Activated T-helper 1 cell treated with anti-CD3 and anti-CD28 coated beads, Interleukin-12 subunit alpha, Interleukin-12 subunit beta, Interleukin-2, Interleukin-4 antibody, amounts not matched to agents 30 ng/mL and 10 ng/mL and 1 ng/mL, durations not matched to agents 14 hours and 24 hours and 36 hours (primary cell): ENCODE measurements around the gene OGG1. TPM values are rescaled to one million over a fixed set of nuclear protein-coding genes. Genes with fewer than 3 reads are reported as not detected.
"Not testable (repeated sequence)": the region's sequence is repeated elsewhere in the genome, so short reads cannot be mapped to it uniquely, and the experiment has no call there.

Experiments used
- DNase-seq: peaks from one replicate; pipeline ENCODE4 v3.0.0; 2021; ENCODE audit warnings: low spot score
- H3K27ac Mint-ChIP-seq: one replicate; pipeline ENCODE4 v1.8.0; 2021; ENCODE audit warnings: mild to moderate bottlenecking, mixed read lengths
- H3K27me3 Mint-ChIP-seq: one replicate; pipeline ENCODE4 v1.8.0; 2022; ENCODE audit warnings: mild to moderate bottlenecking, moderate library complexity, mixed read lengths; ENCODE audit not compliant: insufficient read depth
- H3K36me3 Mint-ChIP-seq: one replicate; pipeline ENCODE4 v1.8.0; 2021; ENCODE audit warnings: low read depth, mixed read lengths
- H3K4me1 Mint-ChIP-seq: one replicate; pipeline ENCODE4 v1.8.0; 2021; ENCODE audit warnings: low read depth, mixed read lengths
- H3K4me3 Mint-ChIP-seq: one replicate; pipeline ENCODE4 v1.8.0; 2021; ENCODE audit warnings: mild to moderate bottlenecking, moderate library complexity, mixed read lengths
- H3K9me3 Mint-ChIP-seq: one replicate; pipeline ENCODE4 v1.8.0; 2021; ENCODE audit warnings: mixed read lengths
- intact Hi-C: fragments of 100-400 bp; cut with micrococcal nuclease; formaldehyde crosslinking; loops from one replicate; pipeline ENCODE4 v1.15.1; 2024
- total RNA-seq: library from RNA; stranded (reverse); gene quantifications from 2 replicates; pipeline ENCODE4 v1.2.3, GENCODE V29; 2022

Gene OGG1
- total RNA-seq, 1 donor from 2014 or later: 40.2 TPM

- H3K4me1 Mint-ChIP-seq: peaks cover 42% of the 10 kb centered on the region
- peak overlapping the region; percentile 46 for H3K27ac Mint-ChIP-seq
- H3K9me3 Mint-ChIP-seq: no peaks in the 10 kb centered on the region
- peaks cover 47% of the 10 kb centered on the region for H3K36me3 Mint-ChIP-seq
- DNase-seq: no peak
- H3K27me3 Mint-ChIP-seq: no peaks in the 10 kb centered on the region
- intact Hi-C loops: loop anchor here (5.0 kb wide), 1 partner anchor 233 kb away; the partner anchor contains the start of gene EMC3
- H3K4me3 Mint-ChIP-seq: peak overlapping the region; percentile 37
These were observed 4.9 kb downstream of the OGG1 start for GRCh38 chr3:9754678-9755077.

GRCh38 chr3:9757427-9757826 lies 7.7 kb downstream of the OGG1 start:
- H3K4me1 Mint-ChIP-seq: peaks cover 17% of the 10 kb centered on the region
- DNase-seq: no peak
- peaks cover 59% of the 10 kb centered on the region for H3K36me3 Mint-ChIP-seq
- H3K27ac Mint-ChIP-seq: no peak overlapping the region
- H3K9me3 Mint-ChIP-seq: no peaks in the 10 kb centered on the region
- intact Hi-C loops: no loop called here
- H3K4me3 Mint-ChIP-seq: no peak overlapping the region
- no peaks in the 10 kb centered on the region for H3K27me3 Mint-ChIP-seq

GRCh38 chr3:9760779-9761505 lies 11.2 kb downstream of the OGG1 start:
- H3K27ac Mint-ChIP-seq: no peak overlapping the region
- no peaks in the 10 kb centered on the region for H3K4me1 Mint-ChIP-seq
- no peaks in the 10 kb centered on the region for H3K9me3 Mint-ChIP-seq
- intact Hi-C loops: no loop called here
- peaks cover 54% of the 10 kb centered on the region for H3K36me3 Mint-ChIP-seq
- H3K27me3 Mint-ChIP-seq: no peaks in the 10 kb centered on the region
- no peak for DNase-seq
- no peak overlapping the region for H3K4me3 Mint-ChIP-seq

GRCh38 chr3:9761919-9762318 lies 12.2 kb downstream of the OGG1 start:
- Mint-ChIP-seq H3K36me3 (peaks cover 46% of the 10 kb centered on the region), H3K27ac (no peak overlapping the region), H3K27me3 (no peaks in the 10 kb centered on the region), H3K4me1 (peaks cover under 1% of the 10 kb centered on the region), H3K9me3 (no peaks in the 10 kb centered on the region), H3K4me3 (no peak overlapping the region)
- intact Hi-C loops: no loop called here
- no peak for DNase-seq

- peaks cover 10% of the 10 kb centered on the region for H3K4me1 Mint-ChIP-seq
- H3K27ac Mint-ChIP-seq: no peak overlapping the region
- intact Hi-C loops: no loop called here
- H3K36me3 Mint-ChIP-seq: peaks cover 42% of the 10 kb centered on the region
- no peaks in the 10 kb centered on the region for H3K27me3 Mint-ChIP-seq
- no peak overlapping the region for H3K4me3 Mint-ChIP-seq
- DNase-seq: no peak
- H3K9me3 Mint-ChIP-seq: no peaks in the 10 kb centered on the region
These were observed 13.1 kb downstream of the OGG1 start for GRCh38 chr3:9762871-9763270.

- H3K9me3 Mint-ChIP-seq: no peaks in the 10 kb centered on the region
- H3K36me3 Mint-ChIP-seq: peaks cover 25% of the 10 kb centered on the region
- H3K4me3 Mint-ChIP-seq: no peak overlapping the region
- peaks cover under 1% of the 10 kb centered on the region for H3K27me3 Mint-ChIP-seq
- intact Hi-C loops: no loop called here
- peaks cover 30% of the 10 kb centered on the region for H3K4me1 Mint-ChIP-seq
- H3K27ac Mint-ChIP-seq: no peak overlapping the region
- DNase-seq: no peak
These were observed 16.1 kb downstream of the OGG1 start for GRCh38 chr3:9765865-9766264.

GRCh38 chr3:9767418-9767817 lies 17.7 kb downstream of the OGG1 start:
- Mint-ChIP-seq H3K4me1 (peaks cover 30% of the 10 kb centered on the region), H3K36me3 (peaks cover 13% of the 10 kb centered on the region), H3K27ac (no peak overlapping the region), H3K9me3 (no peaks in the 10 kb centered on the region), H3K4me3 (peak overlapping the region; percentile 29), H3K27me3 (peaks cover 2% of the 10 kb centered on the region)
- no peak for DNase-seq
- intact Hi-C loops: no loop called here

- Mint-ChIP-seq H3K36me3 (peaks cover 15% of the 10 kb centered on the region), H3K27me3 (peaks cover 2% of the 10 kb centered on the region), H3K4me3 (peak overlapping the region; percentile 80), H3K4me1 (peaks cover 30% of the 10 kb centered on the region), H3K27ac (no peak overlapping the region), H3K9me3 (no peaks in the 10 kb centered on the region)
- intact Hi-C loops: loop anchor here (2.0 kb wide), 1 partner anchor 19 kb away; no protein-coding TSS in a partner anchor
- DNase-seq: no peak
These were observed 18.5 kb downstream of the OGG1 start for GRCh38 chr3:9768141-9768775.

- H3K27ac Mint-ChIP-seq: peak overlapping the region; percentile 57
- H3K4me3 Mint-ChIP-seq: peak overlapping the region; percentile 80
- intact Hi-C loops: loop anchor here (1.0 to 2.0 kb wide), 3 partner anchors 9 to 19 kb away; no protein-coding TSS in a partner anchor
- DNase-seq: no peak
- peaks cover 13% of the 10 kb centered on the region for H3K36me3 Mint-ChIP-seq
- no peaks in the 10 kb centered on the region for H3K9me3 Mint-ChIP-seq
- peaks cover 30% of the 10 kb centered on the region for H3K4me1 Mint-ChIP-seq
- H3K27me3 Mint-ChIP-seq: peaks cover 2% of the 10 kb centered on the region
These were observed 19.3 kb downstream of the OGG1 start for GRCh38 chr3:9769012-9769411.

GRCh38 chr3:9769426-9770275 lies 19.9 kb downstream of the OGG1 start, which contains the start of gene CAMK1:
Gene CAMK1 (minus strand): TSS chr3:9769947. CDS start chr3:9767749, 2,198 bp downstream.
- peaks cover 12% of the 10 kb centered on the region for H3K36me3 Mint-ChIP-seq

GRCh38 chr3:9770276-9770812 lies 20.6 kb downstream of the OGG1 start:
- H3K9me3 Mint-ChIP-seq: no peaks in the 10 kb centered on the region
- peaks cover 11% of the 10 kb centered on the region for H3K36me3 Mint-ChIP-seq
- H3K4me1 Mint-ChIP-seq: peaks cover 32% of the 10 kb centered on the region
- peaks cover 2% of the 10 kb centered on the region for H3K27me3 Mint-ChIP-seq
- intact Hi-C loops: no loop called here
- peak overlapping the region; percentile 71 for H3K27ac Mint-ChIP-seq
- H3K4me3 Mint-ChIP-seq: peak overlapping the region; percentile 78
- DNase-seq: no peak

More at GRCh38 chr3:9769426-9770275, 19.9 kb downstream of the OGG1 start, which contains the start of gene CAMK1:
- peak within 1 kb of the TSS; percentile 71 for H3K27ac Mint-ChIP-seq
- peaks cover 30% of the 10 kb centered on the region for H3K4me1 Mint-ChIP-seq
- H3K27me3 Mint-ChIP-seq: peaks cover 2% of the 10 kb centered on the region
- DNase-seq: peak; percentile 67
- H3K9me3 Mint-ChIP-seq: no peaks in the 10 kb centered on the region
- intact Hi-C loops: loop anchor here (1.0 to 2.0 kb wide), 3 partner anchors 9 to 19 kb away; no protein-coding TSS in a partner anchor
- H3K4me3 Mint-ChIP-seq: peak within 1 kb of the TSS; percentile 80

GRCh38 chr3:9771007-9771406 lies 21.3 kb downstream of the OGG1 start:
- intact Hi-C loops, H3K9me3 Mint-ChIP-seq, H3K36me3 Mint-ChIP-seq, DNase-seq, H3K27me3 Mint-ChIP-seq: not testable (repeated sequence)
- Mint-ChIP-seq H3K4me1 (peaks cover 33% of the 10 kb centered on the region), H3K27ac (peak overlapping the region; percentile 45), H3K4me3 (peak overlapping the region; percentile 78)
